ENCODE measurements around the gene GPR27. TPM values are rescaled to one million over a fixed set of nuclear protein-coding genes. Genes with fewer than 3 reads are reported as not detected.

Gene GPR27
- total RNA-seq, 3 donors from 2014 or later (not counting 1 experiment from before 2014, with no cell fraction given), result 0.14 to 2.8 TPM; not detected in 1

DNA sequence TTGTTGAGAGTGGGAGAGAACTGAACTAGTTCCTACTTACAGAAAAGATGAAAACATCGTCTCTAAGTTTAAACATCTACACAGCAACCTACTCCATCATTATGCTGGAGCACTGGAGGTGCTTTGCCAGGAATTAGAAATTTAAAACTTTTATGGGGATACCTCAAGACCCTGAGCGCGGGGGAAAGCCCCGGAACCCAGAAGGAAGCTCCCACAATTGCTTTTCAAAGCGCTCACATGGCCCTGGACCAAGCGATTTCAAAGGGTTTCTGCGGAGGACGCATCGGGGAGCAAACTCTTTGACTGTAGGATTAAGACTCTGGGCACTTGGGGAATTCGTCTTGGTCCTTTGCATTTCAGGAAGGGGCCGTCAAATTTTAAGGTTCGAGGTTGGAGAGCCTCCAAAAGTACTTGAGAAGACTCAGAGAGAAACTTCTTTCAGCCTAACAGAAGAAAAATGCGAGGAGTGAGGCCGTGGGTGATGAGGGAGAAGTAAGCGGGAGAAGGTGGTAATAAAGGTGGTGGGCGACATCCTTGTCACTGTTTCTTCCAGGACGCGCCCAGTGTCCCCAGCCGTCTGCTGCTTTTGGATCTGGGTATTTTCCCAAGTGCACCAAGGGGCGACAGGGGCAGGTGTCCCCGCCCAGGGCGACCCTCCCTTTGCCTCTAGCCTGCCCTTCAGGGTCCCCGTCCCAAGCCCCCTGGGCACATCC is 30.7 kb downstream of the GPR27 start:
- H3K9me3 ChIP-seq (ENCODE audit: control insufficient read depth, insufficient read depth, low read length), result no peaks in the 10 kb centered on the region
- H3K4me1 ChIP-seq (ENCODE audit: control insufficient read depth, insufficient read depth, low read length), result peaks cover 18% of the 10 kb centered on the region
- DNase-seq, result peak in 1 of 2 donors; percentile 18
- peaks cover 53 to 79% of the 10 kb centered on the region in 2 donors for H3K27me3 Mint-ChIP-seq (ENCODE audit: low read depth in 2 of 2)
- H3K36me3 ChIP-seq (ENCODE audit: control insufficient read depth, insufficient read depth, low read length), result no peaks in the 10 kb centered on the region
- ATAC-seq, result no peak
- no peaks in the 10 kb centered on the region for H3K36me3 Mint-ChIP-seq
- TF ChIP-seq, protein P1, sequence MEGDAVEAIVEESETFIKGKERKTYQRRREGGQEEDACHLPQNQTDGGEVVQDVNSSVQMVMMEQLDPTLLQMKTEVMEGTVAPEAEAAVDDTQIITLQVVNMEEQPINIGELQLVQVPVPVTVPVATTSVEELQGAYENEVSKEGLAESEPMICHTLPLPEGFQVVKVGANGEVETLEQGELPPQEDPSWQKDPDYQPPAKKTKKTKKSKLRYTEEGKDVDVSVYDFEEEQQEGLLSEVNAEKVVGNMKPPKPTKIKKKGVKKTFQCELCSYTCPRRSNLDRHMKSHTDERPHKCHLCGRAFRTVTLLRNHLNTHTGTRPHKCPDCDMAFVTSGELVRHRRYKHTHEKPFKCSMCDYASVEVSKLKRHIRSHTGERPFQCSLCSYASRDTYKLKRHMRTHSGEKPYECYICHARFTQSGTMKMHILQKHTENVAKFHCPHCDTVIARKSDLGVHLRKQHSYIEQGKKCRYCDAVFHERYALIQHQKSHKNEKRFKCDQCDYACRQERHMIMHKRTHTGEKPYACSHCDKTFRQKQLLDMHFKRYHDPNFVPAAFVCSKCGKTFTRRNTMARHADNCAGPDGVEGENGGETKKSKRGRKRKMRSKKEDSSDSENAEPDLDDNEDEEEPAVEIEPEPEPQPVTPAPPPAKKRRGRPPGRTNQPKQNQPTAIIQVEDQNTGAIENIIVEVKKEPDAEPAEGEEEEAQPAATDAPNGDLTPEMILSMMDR (IDR thresholded peaks at IDR 0.05), result no peak
- no peak overlapping the region for H3K27ac Mint-ChIP-seq
- H3K4me3 Mint-ChIP-seq, result peak overlapping the region; percentile 77
- H3K4me3 ChIP-seq (ENCODE audit: low read length), result peak overlapping the region; percentile 13
- H3K9me3 Mint-ChIP-seq, result no peaks in the 10 kb centered on the region
- WGBS (ENCODE audit: insufficient coverage), result 4% methylated on average over 22 of the region's 23 CpGs
- H3K4me1 Mint-ChIP-seq, result peaks cover 27 to 28% of the 10 kb centered on the region in 2 donors
- intact Hi-C loops (cut with micrococcal nuclease), result no loop called here
- H3K27me3 ChIP-seq (ENCODE audit: control insufficient read depth, insufficient read depth, low read length), result peaks cover 51% of the 10 kb centered on the region
- no peak overlapping the region for H3K27ac ChIP-seq (ENCODE audit: low read length)

DNA sequence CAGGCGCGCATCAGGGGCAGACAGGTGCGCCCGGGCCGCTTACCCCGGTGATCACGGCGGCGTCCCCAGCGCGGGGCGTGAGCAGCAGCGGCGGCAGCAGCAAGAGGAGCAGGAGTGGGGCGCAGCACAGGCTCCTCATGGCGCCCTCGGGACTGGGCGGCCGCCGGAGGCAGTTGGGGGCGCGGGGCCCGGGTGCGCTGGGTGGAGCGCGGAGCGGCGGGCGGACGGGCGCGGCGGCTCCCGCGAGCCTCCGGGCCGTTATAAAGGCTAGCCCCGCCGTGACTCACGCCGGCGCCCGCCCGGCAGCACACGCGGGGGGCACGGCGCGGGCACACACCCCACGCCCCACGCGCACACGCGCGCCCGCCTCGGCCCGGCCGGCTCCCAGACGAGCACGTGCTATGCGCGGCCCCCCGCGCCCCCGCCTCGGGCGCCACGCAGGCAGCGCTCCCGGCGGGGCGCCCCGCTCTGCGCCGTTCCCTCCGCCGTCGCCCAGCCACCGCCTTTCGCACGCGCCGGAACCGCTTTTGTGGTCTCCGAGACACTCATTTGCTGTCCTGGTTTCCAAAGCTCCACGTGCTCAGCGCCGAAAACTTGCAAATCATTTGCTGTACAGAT is 31.4 kb downstream of the GPR27 start, which contains the start of gene PROK2:
Gene PROK2 (minus strand): TSS at position 235 of the 618 bp plus-strand sequence. CDS start 96 bp downstream, at position 139.
- Histone ChIP-seq H3K36me3 (ENCODE audit: control insufficient read depth, insufficient read depth, low read length) (no peaks in the 10 kb centered on the region), H3K9me3 (ENCODE audit: control insufficient read depth, insufficient read depth, low read length) (no peaks in the 10 kb centered on the region), H3K4me1 (ENCODE audit: control insufficient read depth, insufficient read depth, low read length) (peaks cover 11% of the 10 kb centered on the region), H3K27ac (ENCODE audit: low read length) (no peak within 1 kb of the TSS), H3K4me3 (ENCODE audit: low read length) (peak within 1 kb of the TSS; percentile 13), H3K27me3 (ENCODE audit: control insufficient read depth, insufficient read depth, low read length) (peaks cover 49% of the 10 kb centered on the region)
- TF ChIP-seq, protein P1 (IDR thresholded peaks at IDR 0.05), result no peak
- intact Hi-C loops (cut with micrococcal nuclease), result no loop called here
- peak within 1 kb of the TSS; percentile 77 for H3K4me3 Mint-ChIP-seq
- H3K27ac Mint-ChIP-seq, result no peak within 1 kb of the TSS
- no peaks in the 10 kb centered on the region for H3K9me3 Mint-ChIP-seq
- no peaks in the 10 kb centered on the region for H3K36me3 Mint-ChIP-seq
- DNase-seq, result peak in 1 of 2 donors; percentile 51
- peaks cover 20 to 22% of the 10 kb centered on the region in 2 donors for H3K4me1 Mint-ChIP-seq
- H3K27me3 Mint-ChIP-seq (ENCODE audit: low read depth in 2 of 2), result peaks cover 53 to 79% of the 10 kb centered on the region in 2 donors
- WGBS (ENCODE audit: insufficient coverage), result under 1% methylated on average over 89 of the region's 89 CpGs
- peak; percentile 59 to 81 (median 60) for ATAC-seq

DNA sequence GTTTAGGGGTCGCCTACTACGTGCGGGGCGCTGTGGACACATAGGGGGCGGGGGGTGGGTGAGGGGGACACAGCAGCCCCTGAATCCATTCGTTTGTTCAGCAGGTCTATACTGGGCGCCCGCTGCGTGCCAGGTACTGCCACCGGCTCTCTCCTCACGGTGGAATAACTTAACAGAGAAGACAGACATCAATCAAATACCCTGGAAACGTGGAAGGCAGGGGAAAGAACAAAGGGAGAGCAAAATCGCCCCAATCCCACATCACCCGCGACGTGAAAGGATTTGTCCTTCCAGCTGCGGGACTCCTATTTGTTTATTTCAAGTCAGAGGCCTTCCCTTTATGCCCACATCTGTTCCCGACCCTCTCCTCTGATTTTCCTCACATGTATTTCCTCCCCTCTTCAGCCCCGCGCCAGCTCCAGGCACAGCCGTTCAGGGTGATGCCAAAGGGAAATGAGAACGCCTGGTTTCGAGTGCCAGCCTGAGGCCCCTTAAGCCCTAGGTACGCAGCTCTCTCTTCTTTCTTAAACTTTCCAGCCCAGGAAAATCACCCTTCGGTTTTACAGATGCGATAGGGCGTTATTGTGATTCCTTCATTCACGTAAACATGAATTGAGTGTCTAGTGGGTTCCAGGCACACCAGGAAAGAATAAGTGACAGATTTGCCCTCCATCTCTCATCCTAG is 32.0 kb downstream of the GPR27 start:
- peaks cover 8% of the 10 kb centered on the region for H3K4me1 ChIP-seq (ENCODE audit: control insufficient read depth, insufficient read depth, low read length)
- intact Hi-C loops (cut with micrococcal nuclease), result no loop called here
- H3K9me3 ChIP-seq (ENCODE audit: control insufficient read depth, insufficient read depth, low read length), result no peaks in the 10 kb centered on the region
- TF ChIP-seq, protein P1 (IDR thresholded peaks at IDR 0.05), result no peak
- Mint-ChIP-seq H3K4me1 (peaks cover 14 to 18% of the 10 kb centered on the region in 2 donors), H3K27ac (no peak overlapping the region), H3K36me3 (no peaks in the 10 kb centered on the region), H3K9me3 (no peaks in the 10 kb centered on the region), H3K27me3 (ENCODE audit: low read depth in 2 of 2) (peaks cover 57 to 73% of the 10 kb centered on the region in 2 donors), H3K4me3 (peak overlapping the region; percentile 74)
- peaks cover 49% of the 10 kb centered on the region for H3K27me3 ChIP-seq (ENCODE audit: control insufficient read depth, insufficient read depth, low read length)
- DNase-seq (no peak), ATAC-seq (peak in 1 of 3 donors; percentile 18)
- H3K36me3 ChIP-seq (ENCODE audit: control insufficient read depth, insufficient read depth, low read length), result no peaks in the 10 kb centered on the region
- H3K27ac ChIP-seq (ENCODE audit: low read length), result no peak overlapping the region
- no peak overlapping the region for H3K4me3 ChIP-seq (ENCODE audit: low read length)
- 13% methylated on average over 28 of the region's 28 CpGs for WGBS (ENCODE audit: insufficient coverage)

All from natural killer cell (primary cell).